Fibroblast of the aortic adventitia (primary cell): Measurements from ENCODE around the gene VN1R5. TPM values are rescaled to one million over a fixed set of nuclear protein-coding genes. Genes with fewer than 3 reads are reported as not detected.

ENCODE experiments used
- DNase-seq: peaks from one replicate; pipeline ENCODE4 v3.0.0-alpha.2; 2010; ENCODE audit warnings: low read depth
- H3K4me3 ChIP-seq: 2 replicates; pipeline ENCODE4 v1.5.1; 2011; ENCODE audit warnings: low read depth, mild to moderate bottlenecking, control low read depth, low read length, moderate library complexity
- CTCF ChIP-seq: IDR thresholded peaks from 2 replicates; pipeline ENCODE4 v1.5.1; 2011; ENCODE audit warnings: mild to moderate bottlenecking, low read length, control low read depth, inconsistent platforms; ENCODE audit not compliant: insufficient read depth
- total RNA-seq: library from RNA; depleted of rRNA; stranded (reverse); fragments of >200 nt; gene quantifications from 2 replicates; pipeline ENCODE4 v1.2.3, GENCODE V29; 2012; ENCODE audit warnings: low replicate concordance

VN1R5 gene
- total RNA-seq, 1 donor: not detected

- no peak for DNase-seq
- no peak overlapping the region for H3K4me3 ChIP-seq
- no peak for TF ChIP-seq CTCF
These were observed 12.2 kb upstream of the VN1R5 start for GRCh38 chr1:247243524-247244137.

- no peak for DNase-seq
- no peak for TF ChIP-seq CTCF
- no peak overlapping the region for H3K4me3 ChIP-seq
These were observed 9.4 kb upstream of the VN1R5 start for GRCh38 chr1:247246325-247247115.

- no peak for DNase-seq
- no peak for TF ChIP-seq CTCF
- no peak overlapping the region for H3K4me3 ChIP-seq
These were observed 8.3 kb upstream of the VN1R5 start for GRCh38 chr1:247247568-247247967.

- H3K4me3 ChIP-seq: no peak overlapping the region
- TF ChIP-seq CTCF: no peak
- DNase-seq: no peak
These were observed 10.2 kb downstream of the VN1R5 start for GRCh38 chr1:247266053-247266452.

GRCh38 chr1:247268390-247269045, 12.6 kb downstream of the VN1R5 start:
- H3K4me3 ChIP-seq: no peak overlapping the region
- peak; percentile 4 for DNase-seq
- TF ChIP-seq CTCF: no peak

GRCh38 chr1:247269133-247269532, 13.3 kb downstream of the VN1R5 start:
- no peak overlapping the region for H3K4me3 ChIP-seq
- no peak for DNase-seq
- TF ChIP-seq CTCF: no peak
